GM18517 (cell line): ENCODE measurements around the gene ZNF583.

Source experiments
- ATAC-seq: cut with Tn5 transposase; IDR thresholded peaks from one replicate; pipeline ENCODE4 v1.9.1; 2021; ENCODE audit warnings: mild to moderate bottlenecking, moderate library complexity; ENCODE audit not compliant: unreplicated experiment

Gene ZNF583

DNA sequence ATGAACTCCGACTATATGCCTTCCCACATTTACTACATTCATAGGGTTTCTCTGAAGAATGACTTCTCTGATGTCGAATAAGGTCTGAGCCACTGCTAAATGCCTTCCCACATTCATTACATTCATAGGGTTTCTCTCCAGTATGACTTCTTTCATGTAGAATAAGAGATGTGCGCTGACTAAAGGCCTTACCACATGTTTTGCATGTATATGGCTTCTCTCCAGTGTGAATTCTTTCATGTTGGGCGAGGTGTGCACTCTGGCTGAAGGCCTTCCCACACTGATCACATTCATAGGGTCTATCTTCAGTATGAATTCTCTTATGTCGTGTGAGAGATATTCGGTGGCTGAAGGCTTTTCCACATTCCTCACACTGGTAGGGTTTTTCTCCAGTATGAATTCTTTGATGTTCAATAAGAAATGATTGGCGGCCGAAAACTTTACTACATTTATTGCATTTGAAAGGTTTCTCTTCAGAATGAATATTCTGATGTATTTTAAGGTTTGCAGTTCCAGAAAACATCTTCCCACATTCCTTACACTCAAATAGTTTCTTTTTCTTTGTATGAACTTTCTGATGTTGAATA is 37.2 kb downstream of the ZNF583 start:
- no peak for ATAC-seq

GRCh38 chr19:56474308-56474707 is 70.2 kb downstream of the ZNF583 start:
- ATAC-seq: no peak

GRCh38 chr19:56476093-56476492 is 72.0 kb downstream of the ZNF583 start:
- no peak for ATAC-seq
